GM12865 (cell line): Measurements from ENCODE around the gene SPECC1.
"Not testable (repeated sequence)": the region's sequence is repeated elsewhere in the genome, so short reads cannot be mapped to it uniquely, and the experiment has no call there.

Experiments used
- DNase-seq: peaks from one replicate; pipeline ENCODE4 v3.0.0; 2010; ENCODE audit warnings: low read depth
- H3K4me3 ChIP-seq: 2 replicates; pipeline ENCODE4 v1.5.1; 2011; ENCODE audit warnings: mild to moderate bottlenecking, low read depth, low read length, control low read depth
- TF ChIP-seq, protein P1 (sequence below): IDR thresholded peaks from 2 replicates; pipeline ENCODE4 v1.5.1; 2011; ENCODE audit warnings: low read length, control low read depth, low read depth, inconsistent platforms; ENCODE audit not compliant: insufficient read depth; ENCODE audit errors: missing control alignments

SPECC1 gene

GRCh38 chr17:20230924-20231323, 221.8 kb downstream of the SPECC1 start:
- H3K4me3 ChIP-seq: no peak overlapping the region
- DNase-seq: no peak
- TF ChIP-seq, protein P1, sequence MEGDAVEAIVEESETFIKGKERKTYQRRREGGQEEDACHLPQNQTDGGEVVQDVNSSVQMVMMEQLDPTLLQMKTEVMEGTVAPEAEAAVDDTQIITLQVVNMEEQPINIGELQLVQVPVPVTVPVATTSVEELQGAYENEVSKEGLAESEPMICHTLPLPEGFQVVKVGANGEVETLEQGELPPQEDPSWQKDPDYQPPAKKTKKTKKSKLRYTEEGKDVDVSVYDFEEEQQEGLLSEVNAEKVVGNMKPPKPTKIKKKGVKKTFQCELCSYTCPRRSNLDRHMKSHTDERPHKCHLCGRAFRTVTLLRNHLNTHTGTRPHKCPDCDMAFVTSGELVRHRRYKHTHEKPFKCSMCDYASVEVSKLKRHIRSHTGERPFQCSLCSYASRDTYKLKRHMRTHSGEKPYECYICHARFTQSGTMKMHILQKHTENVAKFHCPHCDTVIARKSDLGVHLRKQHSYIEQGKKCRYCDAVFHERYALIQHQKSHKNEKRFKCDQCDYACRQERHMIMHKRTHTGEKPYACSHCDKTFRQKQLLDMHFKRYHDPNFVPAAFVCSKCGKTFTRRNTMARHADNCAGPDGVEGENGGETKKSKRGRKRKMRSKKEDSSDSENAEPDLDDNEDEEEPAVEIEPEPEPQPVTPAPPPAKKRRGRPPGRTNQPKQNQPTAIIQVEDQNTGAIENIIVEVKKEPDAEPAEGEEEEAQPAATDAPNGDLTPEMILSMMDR: no peak

DNA sequence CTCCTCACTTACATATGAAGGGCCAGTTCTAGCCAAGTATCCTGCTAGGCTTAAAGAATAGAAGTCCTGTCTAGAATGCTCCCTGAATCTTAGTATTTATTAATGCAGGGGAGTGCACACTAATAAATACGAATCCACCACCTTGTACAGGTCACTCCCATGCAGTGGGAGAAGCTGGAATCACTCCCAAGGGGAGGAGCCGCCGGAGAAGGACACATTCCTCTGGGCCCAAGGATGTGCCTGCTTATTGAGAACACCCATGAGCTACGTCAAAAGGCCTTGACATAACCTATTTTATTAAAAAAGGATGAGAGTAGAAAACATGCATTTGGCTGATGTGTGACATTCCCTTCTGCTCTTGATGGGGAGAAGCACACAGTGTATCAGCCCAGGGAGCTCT, 223.5 kb downstream of the SPECC1 start:
- TF ChIP-seq, protein P1: no peak
- DNase-seq: no peak
- H3K4me3 ChIP-seq: no peak overlapping the region

GRCh38 chr17:20234276-20234675, 225.1 kb downstream of the SPECC1 start:
- peak; percentile 83 for DNase-seq
- TF ChIP-seq, protein P1: no peak

GRCh38 chr17:20235747-20236146, 226.6 kb downstream of the SPECC1 start:
- no peak overlapping the region for H3K4me3 ChIP-seq
- no peak for DNase-seq
- TF ChIP-seq, protein P1: no peak

More at GRCh38 chr17:20234276-20234675, 225.1 kb downstream of the SPECC1 start:
- H3K4me3 ChIP-seq: no peak overlapping the region

GRCh38 chr17:20236578-20237227, 227.5 kb downstream of the SPECC1 start:
- no peak overlapping the region for H3K4me3 ChIP-seq
- TF ChIP-seq, protein P1: no peak
- no peak for DNase-seq

GRCh38 chr17:20239776-20240175, 230.6 kb downstream of the SPECC1 start:
- DNase-seq, H3K4me3 ChIP-seq: not testable (repeated sequence)

GRCh38 chr17:20241855-20242254, 232.7 kb downstream of the SPECC1 start:
- no peak for DNase-seq
- TF ChIP-seq, protein P1: no peak
- no peak overlapping the region for H3K4me3 ChIP-seq
